K562 (cell line): Measurements from ENCODE around the gene WDR49. TPM values are rescaled to one million over a fixed set of nuclear protein-coding genes. Genes with fewer than 3 reads are reported as not detected.
A peak's percentile ranks its signal among the peaks of the same experiment; 100 is the strongest.

Experiments
- ATAC-seq: fragments of 200-7000 bp; cut with Tn5 transposase; 3 replicates; pipeline ENCODE4 v1.9.1; 2020; ENCODE audit warnings: moderate library complexity
- BruUV-seq: library from RNA; stranded (reverse); fragments of 400-500 nt; replicated peaks from 2 replicates; lab custom pipeline; 2021; lab: Mats Ljungman, UMichigan
- CTCF ChIA-PET: fragments of 300-600 bp; formaldehyde crosslinking; extraction: SDS; loops from one replicate; lab custom pipeline; 2021; ENCODE audit warnings: low intra/inter-chr PET ratio; lab: Yijun Ruan, JAX
- POLR2A ChIA-PET: fragments of 300-600, 350-650 bp; sonication (Branson Sonifier 250); formaldehyde crosslinking; extraction: SDS; loops from one replicate; lab custom pipeline; 2021; ENCODE audit warnings: antibody characterized with exemption, inconsistent platforms; lab: Yijun Ruan, JAX
- DNase-seq, 4 experiments: peaks; one replicate each; pipeline versions ENCODE4 v3.0.0 to v3.0.0-alpha.2; 2011 to 2018; ENCODE audit warnings: low spot score in 3 of 4, mixed read lengths in 3 of 4; ENCODE audit errors: extremely low read depth in 1 of 4
- FAIRE-seq: peaks from 2 replicates; lab custom pipeline; 2011; peaks lifted over from hg19 to GRCh38; lab: Jason Lieb, UNC
- H2AFZ ChIP-seq: 2 replicates; pipeline ENCODE4 v1.6.0; 2011; ENCODE audit warnings: low read depth, low read length, control low read depth, inconsistent platforms
- H3K27ac ChIP-seq: fragments of 200-600 bp; 3 replicates; pipeline ENCODE4 v1.8.0; 2011; ENCODE audit warnings: low read depth, mild to moderate bottlenecking, control low read depth, inconsistent platforms, low read length, moderate library complexity, mixed read lengths; ENCODE audit errors: extremely low read depth
- H3K27me3 ChIP-seq, 2 experiments: fragments of 300-600 bp in 1 of 2; 2 replicates in 1 of 2; 3 replicates in 1 of 2; pipeline versions ENCODE4 v1.6.0 to v1.8.0; 2011; ENCODE audit warnings: inconsistent platforms in 2 of 2, low read length in 2 of 2, mild to moderate bottlenecking in 1 of 2, mixed read lengths in 1 of 2, moderate library complexity in 1 of 2; ENCODE audit not compliant: control insufficient read depth in 2 of 2, insufficient read depth in 2 of 2
- H3K36me3 ChIP-seq: fragments of 300-600 bp; 3 replicates; pipeline ENCODE4 v1.8.0; 2011; ENCODE audit warnings: mild to moderate bottlenecking, low read length, inconsistent platforms; ENCODE audit not compliant: control insufficient read depth, insufficient read depth
- H3K4me1 ChIP-seq, 2 experiments: fragments of 200-600 bp in 1 of 2; replicated peaks in 1 of 2; 2 replicates in 1 of 2; 3 replicates in 1 of 2; pipeline versions ENCODE4 v1.5.1 to v1.8.0; 2011; ENCODE audit warnings: inconsistent platforms in 2 of 2, low read length in 2 of 2, mild to moderate bottlenecking in 1 of 2, mixed read lengths in 1 of 2, moderate library complexity in 1 of 2; ENCODE audit not compliant: control insufficient read depth in 2 of 2, insufficient read depth in 2 of 2
- H3K4me2 ChIP-seq: 2 replicates; pipeline ENCODE4 v1.6.1; 2011; ENCODE audit warnings: low read length, control low read depth, inconsistent platforms, mixed read lengths; ENCODE audit not compliant: insufficient read depth
- H3K4me3 ChIP-seq: fragments of 200-600 bp; sonication (generic), shearing (Covaris generic); 2 replicates; pipeline ENCODE4 v1.5.1; 2016; ENCODE audit warnings: control low read depth, inconsistent platforms
- H3K79me2 ChIP-seq: fragments of 200-600 bp; 3 replicates; pipeline ENCODE4 v1.8.0; 2011; ENCODE audit warnings: low read length, inconsistent platforms; ENCODE audit not compliant: control insufficient read depth, insufficient read depth
- H3K9ac ChIP-seq, 2 experiments: 2 replicates each; pipeline versions ENCODE4 v1.6.0 to v1.6.1; 2011; ENCODE audit warnings: low read depth in 2 of 2, low read length in 2 of 2, control low read depth in 1 of 2, inconsistent platforms in 1 of 2, mild to moderate bottlenecking in 1 of 2, mixed read lengths in 1 of 2; ENCODE audit not compliant: insufficient read depth in 1 of 2
- H3K9me1 ChIP-seq: one replicate; pipeline ENCODE4 v1.6.0; 2011; ENCODE audit warnings: inconsistent platforms, mild to moderate bottlenecking, low read length, moderate library complexity; ENCODE audit not compliant: control insufficient read depth, insufficient read depth
- H3K9me3 ChIP-seq: replicated peaks from 2 replicates; pipeline ENCODE4 v1.5.1; 2011; ENCODE audit warnings: low read depth, low read length, inconsistent platforms; ENCODE audit not compliant: control insufficient read depth, insufficient read depth
- H4K20me1 ChIP-seq: replicated peaks from 2 replicates; pipeline ENCODE4 v1.6.1; 2011; ENCODE audit warnings: low read length, inconsistent platforms, mixed read lengths; ENCODE audit not compliant: control insufficient read depth, insufficient read depth
- AFF1 ChIP-seq, 2 experiments: fragments of 450-650 bp; IDR thresholded peaks; 2 replicates each; pipeline ENCODE4 v1.6.1; 2018; ENCODE audit warnings: mild to moderate bottlenecking in 2 of 2, low read depth in 1 of 2; ENCODE audit not compliant: partially characterized antibody in 2 of 2
- CTCF ChIP-seq, 3 experiments: IDR thresholded peaks in 2 of 3; conservative IDR thresholded peaks in 1 of 3; 2 replicates each; pipeline ENCODE4 v1.5.1; 2011 to 2012; ENCODE audit warnings: low read length in 3 of 3, mild to moderate bottlenecking in 3 of 3, control low read depth in 2 of 3, improper control_type of control experiment in 1 of 3, inconsistent platforms in 1 of 3, low read depth in 1 of 3, mixed read lengths in 1 of 3, moderate library complexity in 1 of 3; ENCODE audit not compliant: insufficient read depth in 2 of 3
- DMBX1 ChIP-seq: fragments of 250-450 bp; sonication (Bioruptor Pico); IDR thresholded peaks from 2 replicates; pipeline ENCODE4 v1.8.0; 2022; ENCODE audit warnings: inconsistent platforms, mild to moderate bottlenecking, moderate library complexity, borderline replicate concordance
- EHMT2 ChIP-seq: fragments of 450-650 bp; IDR thresholded peaks from 2 replicates; pipeline ENCODE4 v1.6.1; 2018; ENCODE audit warnings: antibody characterized with exemption
- MEIS2 ChIP-seq: fragments of 450-650 bp; IDR thresholded peaks from 2 replicates; pipeline ENCODE4 v1.6.1; 2014; ENCODE audit warnings: mild to moderate bottlenecking; ENCODE audit not compliant: partially characterized antibody
- RAD21 ChIP-seq, 2 experiments: fragments of 250-450 bp in 1 of 2; fragments of 450-650 bp in 1 of 2; sonication (Bioruptor Pico) in 1 of 2; formaldehyde crosslinking in 1 of 2; IDR thresholded peaks in 1 of 2; conservative IDR thresholded peaks in 1 of 2; 2 replicates each; pipeline versions ENCODE4 v1.4.0 to v1.8.0; 2020 to 2022; ENCODE audit warnings: mild to moderate bottlenecking in 2 of 2, moderate library complexity in 1 of 2
- SIX5 ChIP-seq, 2 experiments: IDR thresholded peaks; 2 replicates each; pipeline ENCODE4 v1.6.1; 2011; ENCODE audit warnings: low read length in 2 of 2, borderline replicate concordance in 1 of 2, low read depth in 1 of 2, mild to moderate bottlenecking in 1 of 2, moderate library complexity in 1 of 2; ENCODE audit not compliant: insufficient read depth in 1 of 2
- SNRNP70 ChIP-seq: fragments of 200-400 bp; formaldehyde crosslinking; optimal IDR thresholded peaks from 2 replicates; pipeline ENCODE3; 2017; ENCODE audit warnings: low read depth, low read length
- TAF15 ChIP-seq: fragments of 200-400 bp; formaldehyde crosslinking; IDR thresholded peaks from 2 replicates; pipeline ENCODE4 v1.6.1; 2017; ENCODE audit warnings: mild to moderate bottlenecking, low read depth, low read length, moderate library complexity
- ZNF143 ChIP-seq: sonication (generic); formaldehyde crosslinking; IDR thresholded peaks from 2 replicates; pipeline ENCODE4 v1.9.0; 2022; ENCODE audit warnings: mild to moderate bottlenecking, missing genetic modification reagents
- ZNF830 ChIP-seq: fragments of 250-450 bp; sonication (Bioruptor Pico); IDR thresholded peaks from 2 replicates; pipeline ENCODE4 v1.5.0; 2021; ENCODE audit warnings: mild to moderate bottlenecking
- WGBS: fragments of 100-300 bp; shearing (Covaris generic); methylation state at CpG from one replicate; pipeline ENCODE4 v1.1.6; 2016; ENCODE audit warnings: low coverage, mixed read lengths; ENCODE audit not compliant: insufficient coverage; ENCODE audit errors: missing lambda C conversion rate; 5-methylcytosine and 5-hydroxymethylcytosine counted together
- in situ Hi-C: fragments of 300-500 bp; cut with MboI; formaldehyde crosslinking; loops from 4 replicates; pipeline ENCODE4 v1.15.0; 2018; ENCODE audit warnings: inconsistent platforms, mixed read lengths
- intact Hi-C: fragments of 100-400 bp; cut with micrococcal nuclease; formaldehyde crosslinking; loops from 2 replicates; pipeline ENCODE4 v1.14.2; 2022
- polyA plus RNA-seq, 8 experiments: library from polyadenylated mRNA; depleted of rRNA in 4 of 8; stranded (reverse) in 5 of 8; unstranded in 3 of 8; fragments of >200 nt; fragmentation: Nextera tagmentation in 2 of 8; fragmentation: Illumina TruSeq in 1 of 8; extraction: Ambion mirVana in 2 of 8; extraction: Trizol in 1 of 8; gene quantifications; 2 replicates each; pipeline versions ENCODE4 v1.2.1 to v1.2.3, GENCODE V29; 2011 to 2014; ENCODE audit warnings: inconsistent platforms in 1 of 8, missing spikeins in 1 of 8
- total RNA-seq, 7 experiments: library from RNA; depleted of rRNA in 6 of 7; stranded (reverse); fragments of >200 nt in 6 of 7; fragmentation: Illumina TruSeq in 2 of 7; extraction: Trizol in 2 of 7; gene quantifications; 2 replicates each; pipeline versions ENCODE4 v1.2.1 to v1.2.3, GENCODE V29; 2011 to 2021; ENCODE audit warnings: low replicate concordance in 1 of 7

The WDR49 gene
- total and polyA plus RNA-seq, 9 of the 15 experiments (the other 6 are each of a cell fraction or from before 2014, with no cell fraction given): not detected

- TF ChIP-seq AFF1 (IDR thresholded peaks at IDR 0.05; ENCODE audit: low read depth in 1 of 2, partially characterized antibody in 2 of 2) (no peak), ZNF830 (CRISPR knock-in tag) (no peak), ZNF143 (no peak), MEIS2 (no peak), SNRNP70 (no peak), EHMT2 (no peak), TAF15 (no peak)
These were observed 155.8 kb downstream of the WDR49 start (continued) for GRCh38 chr3:167497903-167498302.

- ChIA-PET CTCF (no interaction called here), POLR2A (no interaction called here)
- Histone ChIP-seq H4K20me1 (no peaks in the 10 kb centered on the region), H3K27ac (no peak overlapping the region), H3K9me3 (no peaks in the 10 kb centered on the region), H3K9me1 (no peaks in the 10 kb centered on the region), H3K79me2 (no peaks in the 10 kb centered on the region), H3K36me3 (no peaks in the 10 kb centered on the region), H3K4me3 (no peak overlapping the region), H3K4me2 (no peak overlapping the region), H3K27me3 (no peaks in the 10 kb centered on the region), H3K9ac (no peak overlapping the region), H2AFZ (no peak overlapping the region), H3K4me1 (no peaks in the 10 kb centered on the region)
- in situ Hi-C loops: no loop called here
- no TSS peak for BruUV-seq
- intact Hi-C loops: no loop called here
- DNase-seq (no peak), ATAC-seq (no peak), FAIRE-seq (no peak)
- TF ChIP-seq DMBX1 (CRISPR knock-in tag) (no peak), SIX5 (IDR thresholded peaks at IDR 0.05; ENCODE audit: borderline replicate concordance in 1 of 2, insufficient read depth in 1 of 2, low read depth in 1 of 2, low read length in 2 of 2) (no peak), CTCF (IDR thresholded peaks at IDR 0.05 in 2 of 3, conservative IDR thresholded peaks at IDR 0.05 in 1 of 3; ENCODE audit: insufficient read depth in 2 of 3, low read depth in 1 of 3, low read length in 3 of 3) (peak; percentile 18 to 82 (median 32); a peak in 4 of 6 replicates), RAD21 (CRISPR knock-in tag; conservative IDR thresholded peaks at IDR 0.05 in 1 of 2, IDR thresholded peaks at IDR 0.05 in 1 of 2) (peak in 1 of 2 experiments; percentile 21; a peak in 1 of 4 replicates)
- WGBS: 0% methylated on average over 3 of the region's 3 CpGs
These were observed 160.5 kb downstream of the WDR49 start for GRCh38 chr3:167493244-167493643.
